Measurements from ENCODE around the gene SPEM3. TPM values are rescaled to one million over a fixed set of nuclear protein-coding genes. Genes with fewer than 3 reads are reported as not detected.

Gene SPEM3
- total and polyA plus RNA-seq, 2 of the 4 experiments (the other 2 are of a cell fraction): not detected

GRCh38 chr17:7403727-7403976 lies 25.0 kb upstream of the SPEM3 start:
- TF ChIP-seq USF2 (IDR thresholded peaks at IDR 0.05; ENCODE audit: low read depth, low read length) (no peak), NFE2L2 (IDR thresholded peaks at IDR 0.05; ENCODE audit: low read depth, low read length) (no peak), RAD21 (IDR thresholded peaks at IDR 0.05; ENCODE audit: low read length) (no peak)
- Histone ChIP-seq H3K27me3 (ENCODE audit: control insufficient read depth, insufficient read depth, low read length) (no peaks in the 10 kb centered on the region), H2BK5ac (ENCODE audit: low read depth, low read length, poor library complexity, severe bottlenecking) (peak overlapping the region; percentile 61), H4K91ac (ENCODE audit: insufficient read depth, low read depth, low read length) (peak overlapping the region; percentile 80), H3K9me3 (ENCODE audit: control insufficient read depth, insufficient read depth, low read length) (no peaks in the 10 kb centered on the region), H3K36me3 (ENCODE audit: control insufficient read depth, insufficient read depth, low read length) (peaks cover 2% of the 10 kb centered on the region; the same call in 1 of the 2 replicates), H3K4me2 (ENCODE audit: low read depth, low read length) (peak overlapping the region; percentile 95), H4K5ac (ENCODE audit: low read depth, low read length) (no peak overlapping the region), H3K14ac (replicated peaks; ENCODE audit: low read depth, low read length) (peak overlapping the region; percentile 94), H2BK15ac (ENCODE audit: low read depth, low read length) (no peak overlapping the region), H2AK5ac (ENCODE audit: low read depth, low read length) (no peak overlapping the region), H3K79me1 (ENCODE audit: low read depth in 1 of 2, low read length in 2 of 2) (peaks cover 11 to 51% of the 10 kb centered on the region in 2 experiments), H3K4me3 (ENCODE audit: insufficient read depth, low read depth, low read length) (peak overlapping the region; percentile 64), H2BK120ac (ENCODE audit: low read depth, low read length) (0 out of 2 replicates have a peak overlapping the region, but pooled peaks have one; percentile 55), H3K4ac (ENCODE audit: low read depth, low read length) (peak overlapping the region; percentile 86), H2AFZ (replicated peaks; ENCODE audit: low read length, poor library complexity) (peak overlapping the region; percentile 100), H4K8ac (ENCODE audit: low read depth in 2 of 2, low read length in 2 of 2) (peak overlapping the region; percentile 63 to 90; a peak in 3 of 4 replicates), H2AK9ac (replicated peaks; ENCODE audit: low read depth, low read length, poor library complexity) (peak overlapping the region; percentile 97), H3K56ac (ENCODE audit: extremely low read depth, insufficient read depth, low read length) (peak overlapping the region; percentile 64; the same call in 1 of the 2 replicates), H3K23ac (ENCODE audit: low read depth, low read length) (peak overlapping the region; percentile 67; the same call in 1 of the 2 replicates), H2BK20ac (ENCODE audit: low read depth, low read length) (no peak overlapping the region), H3K27ac (ENCODE audit: insufficient read depth, low read length) (peak overlapping the region; percentile 75), H4K20me1 (ENCODE audit: insufficient read depth, low read length) (peaks cover 7% of the 10 kb centered on the region), H3K9me1 (ENCODE audit: insufficient read depth, low read length) (no peaks in the 10 kb centered on the region), H3K18ac (ENCODE audit: low read depth, low read length) (no peak overlapping the region), H3K4me1 (ENCODE audit: control insufficient read depth, insufficient read depth, low read length) (peaks cover 9% of the 10 kb centered on the region), H3K9ac (ENCODE audit: low read depth, low read length) (peak overlapping the region; percentile 84)
- dilution Hi-C loops (cut with HindIII; ENCODE audit: low sequenced_read_pairs, unreplicated experiment): no loop called here
- DNase-seq (no peak), ATAC-seq (ENCODE audit: low read depth) (peak; percentile 45)
- in situ Hi-C loops (cut with MboI; ENCODE audit: low sequenced_read_pairs): no loop called here
- ChIA-PET CTCF (interaction anchor here (0.8 kb wide), 1 partner anchor 32 kb away, joined by 4 read pairs; the partner anchor contains the start of gene TMEM102), POLR2A (ENCODE audit: unreplicated experiment) (interaction anchor here (0.6 to 1.7 kb wide), 8 partner anchors 9 to 1940 kb away, joined by 3 to 9 read pairs (median 4); partner anchors contain the start of gene PLSCR3)
- no TSS peak for BruUV-seq (replicated peaks)
- WGBS, 2 experiments (ENCODE audit: extremely low coverage in 2 of 2, insufficient read length in 1 of 2): no CpG with 5 or more reads among the region's 13 CpGs
- intact Hi-C loops (cut with micrococcal nuclease): no loop called here
